MM.1S (cell line): ENCODE results near the gene TNRC18.

ENCODE experiments used
- DNase-seq: peaks from one replicate; pipeline ENCODE4 v3.0.0-alpha.2; 2015
- H2AFZ ChIP-seq: fragments of 300-600 bp; sonication (generic); 2 replicates; pipeline ENCODE4 v1.6.0; 2016; ENCODE audit warnings: antibody characterized with exemption, low read length
- H3F3A ChIP-seq: fragments of 300-600 bp; sonication (generic); 2 replicates; pipeline ENCODE4 v1.6.1; 2016; ENCODE audit warnings: mild to moderate bottlenecking, antibody characterized with exemption, low read length, moderate library complexity, mixed read lengths; ENCODE audit not compliant: insufficient read depth
- H3K27ac ChIP-seq: fragments of 300-600 bp; sonication (generic); 2 replicates; pipeline ENCODE4 v1.5.1; 2016; ENCODE audit warnings: mild to moderate bottlenecking, low read length
- H3K27me3 ChIP-seq: fragments of 300-600 bp; sonication (generic); replicated peaks from 2 replicates; pipeline ENCODE4 v1.6.0; 2016; ENCODE audit warnings: low read length; ENCODE audit not compliant: insufficient read depth
- H3K36me3 ChIP-seq: fragments of 300-600 bp; sonication (generic); replicated peaks from 2 replicates; pipeline ENCODE4 v1.6.1; 2016; ENCODE audit warnings: mild to moderate bottlenecking, low read length, mixed read lengths; ENCODE audit not compliant: insufficient read depth
- H3K4me1 ChIP-seq: fragments of 300-600 bp; sonication (generic); 2 replicates; pipeline ENCODE4 v1.6.1; 2016; ENCODE audit warnings: low read length, mixed read lengths
- H3K4me2 ChIP-seq: fragments of 300-600 bp; sonication (generic); 2 replicates; pipeline ENCODE4 v1.6.0; 2016; ENCODE audit warnings: low read depth, low read length
- H3K4me3 ChIP-seq: fragments of 300-600 bp; sonication (generic); 2 replicates; pipeline ENCODE4 v1.5.1; 2016; ENCODE audit warnings: low read length, mixed read lengths
- H3K79me2 ChIP-seq: fragments of 300-600 bp; sonication (generic); 2 replicates; pipeline ENCODE4 v1.6.1; 2016; ENCODE audit warnings: mixed run types, low read length, mixed read lengths
- H3K9ac ChIP-seq: fragments of 300-600 bp; sonication (generic); 2 replicates; pipeline ENCODE4 v1.6.1; 2016; ENCODE audit warnings: low read length, mixed read lengths
- H3K9me2 ChIP-seq: fragments of 300-600 bp; sonication (generic); replicated peaks from 2 replicates; pipeline ENCODE4 v1.6.1; 2016; ENCODE audit warnings: mild to moderate bottlenecking, low read length, mixed read lengths; ENCODE audit not compliant: insufficient read depth
- H3K9me3 ChIP-seq: fragments of 300-600 bp; sonication (generic); replicated peaks from 2 replicates; pipeline ENCODE4 v1.6.1; 2016; ENCODE audit warnings: mild to moderate bottlenecking, low read length, mixed read lengths; ENCODE audit not compliant: insufficient read depth
- H4K20me1 ChIP-seq: fragments of 300-600 bp; sonication (generic); 2 replicates; pipeline ENCODE4 v1.6.1; 2016; ENCODE audit warnings: mild to moderate bottlenecking, low read length, moderate library complexity, mixed read lengths; ENCODE audit not compliant: insufficient read depth
- EZH2 ChIP-seq: fragments of 300-600 bp; sonication (generic); optimal IDR thresholded peaks from 2 replicates; pipeline ENCODE3; 2017; ENCODE audit warnings: low read depth, mild to moderate bottlenecking, antibody characterized with exemption, low read length, mixed read lengths
- EZH2phosphoT487 ChIP-seq: fragments of 300-600 bp; sonication (generic); IDR thresholded peaks from 2 replicates; pipeline ENCODE4 v1.6.1; 2018; ENCODE audit warnings: antibody characterized with exemption, low read length
- TF ChIP-seq, protein P1 (sequence below): fragments of 300-600 bp; sonication (generic); IDR thresholded peaks from 2 replicates; pipeline ENCODE4 v1.5.1; 2016; ENCODE audit warnings: antibody characterized with exemption, low read length, mixed read lengths

TNRC18 gene

DNA sequence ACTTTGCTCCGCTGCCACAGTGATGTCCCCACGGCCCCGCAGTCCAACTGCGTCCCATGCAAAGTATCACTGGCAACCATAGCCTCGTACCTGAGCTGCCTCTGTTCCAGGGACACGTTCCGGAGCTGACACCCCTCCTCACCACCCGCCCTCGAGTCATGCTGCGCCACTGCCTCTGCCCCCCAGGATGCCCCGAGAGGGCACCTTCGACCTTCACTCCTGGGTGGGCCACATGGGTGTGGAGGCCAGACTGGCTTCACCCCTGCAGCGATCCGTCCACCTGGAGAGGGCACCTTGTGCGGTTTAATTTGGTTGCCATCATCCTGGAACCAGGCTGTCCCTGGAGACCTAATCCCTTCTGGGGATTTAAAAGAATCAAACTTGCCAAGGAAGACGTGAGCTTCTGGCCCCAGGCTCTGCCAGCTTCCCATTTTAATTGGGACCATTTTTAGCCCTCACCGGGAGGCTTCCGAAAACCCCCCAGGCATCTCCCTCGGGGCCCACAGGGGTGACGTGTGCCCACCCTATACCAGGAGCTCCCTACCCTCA lies 19.2 kb upstream of the TNRC18 start:
- no peaks in the 10 kb centered on the region for H3K79me2 ChIP-seq
- H2AFZ ChIP-seq = no peak overlapping the region
- H3K9ac ChIP-seq = no peak overlapping the region
- H3K36me3 ChIP-seq = no peaks in the 10 kb centered on the region
- H3K9me2 ChIP-seq = no peaks in the 10 kb centered on the region
- no peak for TF ChIP-seq EZH2
- TF ChIP-seq, protein P1, sequence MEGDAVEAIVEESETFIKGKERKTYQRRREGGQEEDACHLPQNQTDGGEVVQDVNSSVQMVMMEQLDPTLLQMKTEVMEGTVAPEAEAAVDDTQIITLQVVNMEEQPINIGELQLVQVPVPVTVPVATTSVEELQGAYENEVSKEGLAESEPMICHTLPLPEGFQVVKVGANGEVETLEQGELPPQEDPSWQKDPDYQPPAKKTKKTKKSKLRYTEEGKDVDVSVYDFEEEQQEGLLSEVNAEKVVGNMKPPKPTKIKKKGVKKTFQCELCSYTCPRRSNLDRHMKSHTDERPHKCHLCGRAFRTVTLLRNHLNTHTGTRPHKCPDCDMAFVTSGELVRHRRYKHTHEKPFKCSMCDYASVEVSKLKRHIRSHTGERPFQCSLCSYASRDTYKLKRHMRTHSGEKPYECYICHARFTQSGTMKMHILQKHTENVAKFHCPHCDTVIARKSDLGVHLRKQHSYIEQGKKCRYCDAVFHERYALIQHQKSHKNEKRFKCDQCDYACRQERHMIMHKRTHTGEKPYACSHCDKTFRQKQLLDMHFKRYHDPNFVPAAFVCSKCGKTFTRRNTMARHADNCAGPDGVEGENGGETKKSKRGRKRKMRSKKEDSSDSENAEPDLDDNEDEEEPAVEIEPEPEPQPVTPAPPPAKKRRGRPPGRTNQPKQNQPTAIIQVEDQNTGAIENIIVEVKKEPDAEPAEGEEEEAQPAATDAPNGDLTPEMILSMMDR = no peak
- TF ChIP-seq EZH2phosphoT487 = no peak
- H3K4me1 ChIP-seq = no peaks in the 10 kb centered on the region
- no peaks in the 10 kb centered on the region for H4K20me1 ChIP-seq
- H3F3A ChIP-seq = no peaks in the 10 kb centered on the region
- no peak overlapping the region for H3K4me2 ChIP-seq
- H3K27ac ChIP-seq = no peak overlapping the region
- DNase-seq = no peak
- H3K4me3 ChIP-seq = no peak overlapping the region
- no peaks in the 10 kb centered on the region for H3K27me3 ChIP-seq
- H3K9me3 ChIP-seq = no peaks in the 10 kb centered on the region

DNA sequence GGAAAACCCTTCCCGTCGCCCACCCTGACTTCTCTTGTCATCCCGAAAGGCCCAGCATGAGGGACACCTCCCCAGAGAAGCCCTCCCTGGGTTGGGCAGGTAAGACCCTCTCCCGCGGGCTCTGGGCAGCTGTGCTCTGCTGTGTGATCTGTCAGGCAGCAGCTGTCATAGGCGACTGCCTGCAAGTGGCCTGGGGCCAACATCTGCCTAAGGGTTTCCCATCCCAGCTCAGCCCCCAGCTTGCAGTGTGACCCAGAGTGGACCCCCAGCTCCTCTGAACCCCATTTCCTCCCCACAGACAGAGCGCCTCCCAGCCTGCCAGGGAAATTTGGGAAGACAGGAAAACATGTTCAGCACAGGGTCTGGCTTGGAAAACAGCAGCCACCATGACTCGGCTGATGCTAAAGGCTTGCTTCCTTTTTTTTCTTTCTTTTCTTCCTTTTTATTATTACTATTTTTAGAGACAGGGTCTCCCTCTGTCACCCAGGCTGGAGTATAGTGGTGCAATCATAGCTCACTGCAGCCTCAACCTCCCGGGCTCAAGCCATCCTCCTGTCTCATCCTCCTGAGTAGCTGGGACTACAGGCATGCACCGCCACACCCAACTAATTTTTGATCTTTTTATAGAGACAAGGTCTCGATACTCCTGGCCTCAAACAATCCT lies 18.3 kb upstream of the TNRC18 start:
- peaks cover 8% of the 10 kb centered on the region for H3K4me1 ChIP-seq
- H3F3A ChIP-seq = peaks cover 3% of the 10 kb centered on the region
- no peaks in the 10 kb centered on the region for H4K20me1 ChIP-seq
- no peak overlapping the region for H3K4me3 ChIP-seq
- H3K9me2 ChIP-seq = no peaks in the 10 kb centered on the region
- no peaks in the 10 kb centered on the region for H3K79me2 ChIP-seq
- H3K27me3 ChIP-seq = no peaks in the 10 kb centered on the region
- H3K4me2 ChIP-seq = no peak overlapping the region
- H3K9me3 ChIP-seq = no peaks in the 10 kb centered on the region
- H3K27ac ChIP-seq = no peak overlapping the region
- no peak for TF ChIP-seq EZH2
- TF ChIP-seq, protein P1 = no peak
- TF ChIP-seq EZH2phosphoT487 = no peak
- no peak overlapping the region for H2AFZ ChIP-seq
- DNase-seq = no peak
- no peaks in the 10 kb centered on the region for H3K36me3 ChIP-seq
- no peak overlapping the region for H3K9ac ChIP-seq

DNA sequence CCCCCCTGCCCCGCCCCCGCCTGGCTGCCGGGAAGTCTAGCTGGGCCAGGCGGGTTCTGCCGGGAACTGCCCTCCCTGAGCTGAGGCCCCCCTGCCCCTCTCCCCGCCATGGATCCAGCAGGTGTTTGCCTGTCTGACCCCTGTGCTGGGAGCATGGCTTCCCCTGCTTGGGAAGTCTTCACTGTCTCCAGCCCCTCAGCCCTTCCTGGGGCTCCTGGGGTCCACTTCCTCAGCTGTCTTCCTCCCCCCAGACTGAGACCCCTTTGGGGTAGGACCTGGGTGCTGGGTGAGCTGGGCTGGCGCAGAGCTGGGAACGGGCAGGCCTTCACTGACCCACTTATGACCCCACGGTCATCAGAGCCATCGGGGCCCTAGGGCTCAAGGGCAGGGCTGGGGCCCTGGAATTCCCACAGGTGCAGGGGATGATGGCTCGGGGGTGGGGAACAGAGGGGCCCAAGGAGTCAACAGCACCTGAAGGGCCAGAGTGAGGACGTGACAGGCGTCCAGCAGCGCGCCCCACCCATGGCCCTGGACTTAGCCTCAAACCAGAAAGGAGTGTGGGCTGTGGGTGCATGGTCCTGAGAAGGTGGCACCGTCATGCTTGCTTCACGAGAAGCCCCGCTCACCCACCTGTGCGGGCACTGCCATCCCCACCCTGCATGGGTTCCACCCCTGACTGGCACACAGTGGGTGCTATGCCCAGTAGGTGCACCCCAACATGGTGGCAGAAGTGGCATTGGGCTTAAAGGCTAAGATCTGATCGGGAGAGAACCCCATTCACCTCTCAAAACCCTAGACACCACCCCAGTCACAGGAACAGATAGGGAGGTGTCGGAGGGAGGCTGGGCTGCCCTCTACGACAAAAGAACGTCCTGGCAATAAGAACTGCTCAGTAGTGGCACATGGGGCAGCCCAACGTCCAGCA lies 16.2 kb upstream of the TNRC18 start:
- H3K4me3 ChIP-seq = no peak overlapping the region
- no peaks in the 10 kb centered on the region for H3K27me3 ChIP-seq
- peaks cover 28% of the 10 kb centered on the region for H3K4me1 ChIP-seq
- TF ChIP-seq EZH2phosphoT487 (no peak), EZH2 (no peak)
- TF ChIP-seq, protein P1 = no peak
- no peak overlapping the region for H3K27ac ChIP-seq
- DNase-seq = no peak
- no peak overlapping the region for H3K9ac ChIP-seq
- H2AFZ ChIP-seq = no peak overlapping the region
- no peak overlapping the region for H3K4me2 ChIP-seq
- H3F3A ChIP-seq = peaks cover 19% of the 10 kb centered on the region
- no peaks in the 10 kb centered on the region for H3K9me3 ChIP-seq
- no peaks in the 10 kb centered on the region for H3K79me2 ChIP-seq
- H3K9me2 ChIP-seq = no peaks in the 10 kb centered on the region
- no peaks in the 10 kb centered on the region for H3K36me3 ChIP-seq
- no peaks in the 10 kb centered on the region for H4K20me1 ChIP-seq
